ENCODE results near the gene CD37.

GRCh38 chr19:49364083-49364737 lies 29.0 kb downstream of the CD37 start:
- TF ChIP-seq POLR2A (IDR thresholded peaks at IDR 0.05; ENCODE audit: extremely low read depth, insufficient read length) (no peak), CTCF (IDR thresholded peaks at IDR 0.05; ENCODE audit: low read depth, low read length) (no peak), MAX (IDR thresholded peaks at IDR 0.05; ENCODE audit: low read depth, low read length) (no peak)
